ENCODE results near the gene MRI1.
"Not testable (repeated sequence)": the region's sequence is repeated elsewhere in the genome, so short reads cannot be mapped to it uniquely, and the experiment has no call there.

DNA sequence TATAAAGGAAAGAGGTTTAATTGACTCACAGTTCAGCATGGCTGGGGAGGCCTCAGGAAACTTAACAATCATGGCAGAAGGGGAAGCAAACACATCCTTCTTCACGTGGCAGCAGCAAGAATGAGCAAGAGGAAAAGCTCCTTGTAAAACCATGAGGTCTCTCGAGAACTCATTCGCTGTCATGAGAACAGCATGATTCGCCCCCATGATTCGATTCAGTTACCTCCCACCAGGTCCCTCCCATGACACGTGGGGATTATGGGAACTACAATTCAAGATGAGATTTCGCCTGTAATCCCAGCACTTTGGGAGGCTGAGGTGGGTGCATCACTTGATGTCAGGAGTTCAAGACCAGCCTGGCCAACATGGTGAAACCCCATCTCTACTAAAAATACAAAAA is 10.7 kb upstream of the MRI1 start:
- not testable (repeated sequence) for TF ChIP-seq CTCF, POLR2A (IDR thresholded peaks at IDR 0.05)

All from right lobe of liver (tissue), 4 donors.